Kidney (tissue), 14 donors: ENCODE measurements around the gene RELCH. TPM values are rescaled to one million over a fixed set of nuclear protein-coding genes. Genes with fewer than 3 reads are reported as not detected.

Source experiments
- DNase-seq, 5 donors: peaks; one replicate each; pipeline ENCODE4 v3.0.0-alpha.2; 2013 to 2020
- FAIRE-seq: peaks from 2 replicates; lab custom pipeline; 2012; peaks lifted over from hg19 to GRCh38; lab: Jason Lieb, UNC
- H3K27ac ChIP-seq, 2 donors: one replicate each; pipeline ENCODE4 v1.7.0; 2013; ENCODE audit warnings: low read depth in 2 of 2, low read length in 2 of 2, inconsistent platforms in 1 of 2
- H3K27me3 ChIP-seq: one replicate; pipeline ENCODE4 v1.7.1; 2013; ENCODE audit warnings: low read length, inconsistent platforms; ENCODE audit not compliant: control insufficient read depth, insufficient read depth
- H3K36me3 ChIP-seq, 3 donors: one replicate each; pipeline versions ENCODE4 v1.7.0 to v1.7.1; 2013; ENCODE audit warnings: low read length in 3 of 3, control low read depth in 1 of 3, inconsistent platforms in 1 of 3; ENCODE audit not compliant: insufficient read depth in 3 of 3, control insufficient read depth in 2 of 3
- H3K4me1 ChIP-seq, 3 donors: one replicate each; pipeline versions ENCODE4 v1.7.0 to v1.7.1; 2013; ENCODE audit warnings: low read length in 3 of 3, inconsistent platforms in 1 of 3, low read depth in 1 of 3; ENCODE audit not compliant: control insufficient read depth in 2 of 3, insufficient read depth in 2 of 3
- H3K4me3 ChIP-seq, 3 donors: one replicate each; pipeline versions ENCODE4 v1.7.0 to v1.8.1; 2013; ENCODE audit warnings: low read length in 3 of 3, control low read depth in 1 of 3, inconsistent platforms in 1 of 3
- H3K9ac ChIP-seq, 3 donors: one replicate each; pipeline versions ENCODE4 v1.7.0 to v1.7.1; 2013; ENCODE audit warnings: low read length in 3 of 3, control low read depth in 1 of 3, inconsistent platforms in 1 of 3
- H3K9me3 ChIP-seq, 3 donors: one replicate each; pipeline versions ENCODE4 v1.7.0 to v1.7.1; 2013; ENCODE audit warnings: low read length in 3 of 3, control low read depth in 1 of 3, inconsistent platforms in 1 of 3; ENCODE audit not compliant: control insufficient read depth in 2 of 3, insufficient read depth in 1 of 3
- intact Hi-C: fragments of 100-400 bp; cut with DNase I; formaldehyde crosslinking; loops from one replicate; pipeline ENCODE4 v1.11.1; 2022
- polyA plus RNA-seq: library from polyadenylated mRNA; stranded (reverse); fragments of 350-450 nt; fragmentation: Illumina TruSeq; extraction: RNeasy Lipid Tissue Mini Kit (QIAGEN cat#74804); gene quantifications from one replicate; pipeline ENCODE4 v1.2.3, GENCODE V29; 2014; ENCODE audit warnings: low read depth, low replicate concordance; ENCODE audit not compliant: insufficient read depth
- total RNA-seq: library from RNA; stranded (reverse); fragmentation: NEBNext Ultra II Directional; extraction: Animal tissue kit (Norgen Biotek cat#: 25700); gene quantifications from one replicate; pipeline ENCODE4 v1.2.1, GENCODE V29; 2021
- TF ChIP-seq, protein P1 (sequence below): IDR thresholded peaks from 3 replicates; pipeline ENCODE4 v1.5.1; 2012; ENCODE audit warnings: mild to moderate bottlenecking, moderate library complexity, borderline replicate concordance; ENCODE audit not compliant: insufficient read depth; ENCODE audit errors: extremely low read depth
- donor health status: control.
- donor health status: control.
- donor health status: control.
- donor health status: control.
- donor health status: control.
- donor health status: DM: yes; HTN: yes; CAD: no.
- donor health status: Normal renal cell carcinoma (clear cell type).

Gene RELCH
- total and polyA plus RNA-seq, 2 donors from 2014 or later = 9.0 to 39.0 TPM

DNA sequence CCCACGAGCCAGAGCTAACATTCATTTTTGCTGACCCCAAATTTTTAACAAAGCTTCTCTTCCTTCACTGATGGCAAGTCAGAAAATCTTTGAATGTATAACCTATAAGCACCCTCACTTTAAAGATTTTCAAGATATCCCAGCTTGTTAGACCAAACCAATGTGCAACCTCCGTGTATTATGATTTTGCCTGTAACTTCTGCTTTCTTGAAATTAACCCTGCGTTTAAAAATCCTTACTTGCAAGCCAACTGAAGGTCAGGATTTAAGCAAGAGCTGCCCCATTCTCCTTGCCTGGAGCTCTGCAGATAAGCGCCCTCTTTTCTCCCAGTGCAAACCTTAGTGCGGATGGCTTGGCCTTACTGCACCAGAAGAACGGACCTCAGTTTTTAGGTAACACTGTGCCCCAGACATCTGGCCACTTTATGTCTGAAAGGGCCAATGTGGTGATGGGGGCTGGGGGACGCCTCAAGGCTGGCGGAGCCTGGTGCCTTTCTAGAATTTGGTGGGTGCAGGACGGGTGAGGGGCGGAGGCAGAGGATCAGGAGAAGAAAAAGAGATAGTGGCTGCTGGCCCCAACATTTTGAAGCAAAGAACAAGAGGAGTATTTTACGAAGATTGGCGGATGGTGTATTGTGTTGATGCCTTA is 137.2 kb downstream of the RELCH start:
- Histone ChIP-seq H3K9me3 (no peaks in the 10 kb centered on the region), H3K9ac (no peak overlapping the region), H3K27me3 (peaks cover 19% of the 10 kb centered on the region), H3K4me3 (peak overlapping the region in 1 of 3 donors; percentile 30), H3K27ac (no peak overlapping the region), H3K36me3 (no peaks in the 10 kb centered on the region), H3K4me1 (peaks cover 0 to 10% (median 0%) of the 10 kb centered on the region in 3 donors)
- intact Hi-C loops = no loop called here
- DNase-seq (no peak), FAIRE-seq (no peak)
- TF ChIP-seq, protein P1, sequence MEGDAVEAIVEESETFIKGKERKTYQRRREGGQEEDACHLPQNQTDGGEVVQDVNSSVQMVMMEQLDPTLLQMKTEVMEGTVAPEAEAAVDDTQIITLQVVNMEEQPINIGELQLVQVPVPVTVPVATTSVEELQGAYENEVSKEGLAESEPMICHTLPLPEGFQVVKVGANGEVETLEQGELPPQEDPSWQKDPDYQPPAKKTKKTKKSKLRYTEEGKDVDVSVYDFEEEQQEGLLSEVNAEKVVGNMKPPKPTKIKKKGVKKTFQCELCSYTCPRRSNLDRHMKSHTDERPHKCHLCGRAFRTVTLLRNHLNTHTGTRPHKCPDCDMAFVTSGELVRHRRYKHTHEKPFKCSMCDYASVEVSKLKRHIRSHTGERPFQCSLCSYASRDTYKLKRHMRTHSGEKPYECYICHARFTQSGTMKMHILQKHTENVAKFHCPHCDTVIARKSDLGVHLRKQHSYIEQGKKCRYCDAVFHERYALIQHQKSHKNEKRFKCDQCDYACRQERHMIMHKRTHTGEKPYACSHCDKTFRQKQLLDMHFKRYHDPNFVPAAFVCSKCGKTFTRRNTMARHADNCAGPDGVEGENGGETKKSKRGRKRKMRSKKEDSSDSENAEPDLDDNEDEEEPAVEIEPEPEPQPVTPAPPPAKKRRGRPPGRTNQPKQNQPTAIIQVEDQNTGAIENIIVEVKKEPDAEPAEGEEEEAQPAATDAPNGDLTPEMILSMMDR = no peak

DNA sequence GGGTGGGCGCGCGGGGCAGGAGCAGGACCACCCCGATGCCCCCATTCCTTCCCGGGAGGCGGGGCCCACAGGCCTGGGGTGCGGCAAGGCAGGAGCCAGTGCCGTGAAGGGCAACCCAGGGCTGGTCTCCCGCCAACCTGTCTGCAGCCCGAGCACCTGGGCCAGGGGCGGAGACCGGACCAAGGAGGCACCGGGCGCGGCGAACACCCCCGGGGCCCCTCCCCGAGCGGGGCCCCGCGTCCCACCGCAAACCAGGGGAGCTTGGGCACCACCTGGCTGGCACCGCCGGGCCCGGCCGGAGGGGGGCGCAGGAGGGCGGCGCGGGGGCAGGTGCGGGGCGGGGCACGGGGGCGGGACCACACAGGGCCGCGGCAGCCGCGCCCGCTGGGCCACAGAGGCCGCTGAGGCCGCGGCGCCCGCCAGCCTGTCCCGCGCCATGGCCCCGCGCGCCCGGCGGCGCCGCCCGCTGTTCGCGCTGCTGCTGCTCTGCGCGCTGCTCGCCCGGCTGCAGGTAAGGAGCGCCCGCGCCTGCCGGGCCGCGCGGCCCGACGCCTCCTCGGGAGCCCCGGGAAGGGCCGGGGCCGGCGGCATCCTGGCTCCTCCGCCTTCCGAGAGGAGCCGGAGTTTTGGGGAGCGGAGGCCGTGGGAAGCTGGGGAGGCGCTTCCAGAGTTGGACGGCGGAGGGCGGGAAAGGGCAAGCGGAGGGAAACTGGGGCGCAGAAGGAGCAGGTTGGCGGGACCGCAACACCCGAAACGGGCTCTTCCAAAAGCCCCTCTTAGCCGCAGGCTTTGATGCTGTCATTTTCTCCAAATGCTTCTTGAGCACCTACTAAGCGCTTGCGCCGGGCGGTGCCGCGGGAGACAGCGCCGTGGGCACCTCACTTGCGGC is 138.1 kb downstream of the RELCH start, which contains the start of gene TNFRSF11A:
TSS of gene TNFRSF11A (plus strand) at position 394 of the 889 bp plus-strand sequence. CDS start at position 437, 43 bp downstream.
- no peaks in the 10 kb centered on the region for H3K9me3 ChIP-seq
- H3K27ac ChIP-seq = no peak within 1 kb of the TSS
- H3K27me3 ChIP-seq = peaks cover 19% of the 10 kb centered on the region
- intact Hi-C loops = no loop called here
- peak within 1 kb of the TSS; percentile 16 to 49 (median 19) for H3K9ac ChIP-seq
- TF ChIP-seq, protein P1 = peak; percentile 28
- H3K36me3 ChIP-seq = no peaks in the 10 kb centered on the region
- peak within 1 kb of the TSS; percentile 55 to 59 (median 57) for H3K4me3 ChIP-seq
- DNase-seq (peak in 4 of 5 donors; percentile 54 to 82 (median 63)), FAIRE-seq (no peak)
- H3K4me1 ChIP-seq = peaks cover 0 to 10% (median 0%) of the 10 kb centered on the region in 3 donors

DNA sequence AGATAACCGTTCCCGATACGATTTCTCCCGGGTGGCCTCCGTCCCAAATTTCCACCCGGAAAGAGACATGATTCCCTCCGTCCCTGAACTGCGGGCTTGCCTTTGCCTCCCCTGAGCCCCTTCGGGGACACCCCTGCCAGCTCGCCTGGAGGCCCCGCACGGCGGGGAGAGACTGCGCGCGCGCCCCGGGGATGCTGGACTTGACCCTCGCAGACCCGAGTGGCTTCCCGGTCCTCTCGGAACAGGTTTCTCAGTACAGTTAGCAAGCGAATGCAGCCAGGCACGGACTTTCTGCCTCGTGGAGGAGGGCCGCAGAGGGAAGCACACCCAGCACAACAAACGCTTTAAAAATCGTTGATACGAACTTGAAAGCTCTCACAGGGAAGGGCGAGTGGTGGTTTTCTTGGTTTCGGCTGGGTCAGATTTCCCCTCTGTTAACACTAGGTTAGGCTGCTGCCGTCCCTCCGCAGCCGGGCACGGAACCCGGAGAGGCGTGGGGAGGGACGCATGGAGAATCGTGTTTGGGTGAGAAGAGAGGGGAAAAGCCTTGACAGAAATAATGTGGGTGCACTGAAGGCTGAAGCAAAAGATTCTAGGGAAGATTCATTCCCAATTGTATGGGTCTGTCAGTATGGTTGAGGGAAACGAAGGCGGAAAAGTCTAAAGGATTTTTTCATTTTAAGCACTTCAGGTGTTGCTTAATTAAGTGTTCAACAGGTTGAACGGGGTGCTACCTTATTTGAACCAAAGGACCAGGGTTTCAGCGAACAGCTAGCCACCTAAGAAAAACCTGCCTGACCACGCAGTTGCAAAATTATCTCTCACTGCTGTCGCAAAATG is 139.0 kb downstream of the RELCH start:
- H3K4me3 ChIP-seq = peak overlapping the region; percentile 55 to 59 (median 57)
- H3K9me3 ChIP-seq = no peaks in the 10 kb centered on the region
- peaks cover 19% of the 10 kb centered on the region for H3K27me3 ChIP-seq
- no peaks in the 10 kb centered on the region for H3K36me3 ChIP-seq
- intact Hi-C loops = no loop called here
- H3K27ac ChIP-seq = no peak overlapping the region
- TF ChIP-seq, protein P1 = no peak
- FAIRE-seq = no peak
- peak overlapping the region; percentile 16 to 49 (median 19) for H3K9ac ChIP-seq
- DNase-seq = peak in 3 of 5 donors; percentile 59 to 70 (median 60)
- peaks cover 0 to 10% (median 0%) of the 10 kb centered on the region in 3 donors for H3K4me1 ChIP-seq
